K562 (cell line): ENCODE data around the gene FKBP7. TPM values are rescaled to one million over a fixed set of nuclear protein-coding genes. Genes with fewer than 3 reads are reported as not detected.
A peak's percentile ranks its signal among the peaks of the same experiment; 100 is the strongest.

Experiments
- ATAC-seq: fragments of 200-7000 bp; cut with Tn5 transposase; 3 replicates; pipeline ENCODE4 v1.9.1; 2020; ENCODE audit warnings: moderate library complexity
- BruUV-seq: library from RNA; stranded (reverse); fragments of 400-500 nt; replicated peaks from 2 replicates; lab custom pipeline; 2021; lab: Mats Ljungman, UMichigan
- CTCF ChIA-PET: fragments of 300-600 bp; formaldehyde crosslinking; extraction: SDS; loops from one replicate; lab custom pipeline; 2021; ENCODE audit warnings: low intra/inter-chr PET ratio; lab: Yijun Ruan, JAX
- POLR2A ChIA-PET: fragments of 300-600, 350-650 bp; sonication (Branson Sonifier 250); formaldehyde crosslinking; extraction: SDS; loops from one replicate; lab custom pipeline; 2021; ENCODE audit warnings: antibody characterized with exemption, inconsistent platforms; lab: Yijun Ruan, JAX
- DNase-seq, 4 experiments: peaks; one replicate each; pipeline versions ENCODE4 v3.0.0 to v3.0.0-alpha.2; 2011 to 2018; ENCODE audit warnings: low spot score in 3 of 4, mixed read lengths in 3 of 4; ENCODE audit errors: extremely low read depth in 1 of 4
- FAIRE-seq: peaks from 2 replicates; lab custom pipeline; 2011; peaks lifted over from hg19 to GRCh38; lab: Jason Lieb, UNC
- H2AFZ ChIP-seq: 2 replicates; pipeline ENCODE4 v1.6.0; 2011; ENCODE audit warnings: low read depth, low read length, control low read depth, inconsistent platforms
- H3K27ac ChIP-seq: fragments of 200-600 bp; 3 replicates; pipeline ENCODE4 v1.8.0; 2011; ENCODE audit warnings: low read depth, mild to moderate bottlenecking, control low read depth, inconsistent platforms, low read length, moderate library complexity, mixed read lengths; ENCODE audit errors: extremely low read depth
- H3K27me3 ChIP-seq, 2 experiments: fragments of 300-600 bp in 1 of 2; 2 replicates in 1 of 2; 3 replicates in 1 of 2; pipeline versions ENCODE4 v1.6.0 to v1.8.0; 2011; ENCODE audit warnings: inconsistent platforms in 2 of 2, low read length in 2 of 2, mild to moderate bottlenecking in 1 of 2, mixed read lengths in 1 of 2, moderate library complexity in 1 of 2; ENCODE audit not compliant: control insufficient read depth in 2 of 2, insufficient read depth in 2 of 2
- H3K36me3 ChIP-seq: fragments of 300-600 bp; 3 replicates; pipeline ENCODE4 v1.8.0; 2011; ENCODE audit warnings: mild to moderate bottlenecking, low read length, inconsistent platforms; ENCODE audit not compliant: control insufficient read depth, insufficient read depth
- H3K4me1 ChIP-seq, 2 experiments: fragments of 200-600 bp in 1 of 2; replicated peaks in 1 of 2; 2 replicates in 1 of 2; 3 replicates in 1 of 2; pipeline versions ENCODE4 v1.5.1 to v1.8.0; 2011; ENCODE audit warnings: inconsistent platforms in 2 of 2, low read length in 2 of 2, mild to moderate bottlenecking in 1 of 2, mixed read lengths in 1 of 2, moderate library complexity in 1 of 2; ENCODE audit not compliant: control insufficient read depth in 2 of 2, insufficient read depth in 2 of 2
- H3K4me2 ChIP-seq: 2 replicates; pipeline ENCODE4 v1.6.1; 2011; ENCODE audit warnings: low read length, control low read depth, inconsistent platforms, mixed read lengths; ENCODE audit not compliant: insufficient read depth
- H3K4me3 ChIP-seq: fragments of 200-600 bp; sonication (generic), shearing (Covaris generic); 2 replicates; pipeline ENCODE4 v1.5.1; 2016; ENCODE audit warnings: control low read depth, inconsistent platforms
- H3K79me2 ChIP-seq: fragments of 200-600 bp; 3 replicates; pipeline ENCODE4 v1.8.0; 2011; ENCODE audit warnings: low read length, inconsistent platforms; ENCODE audit not compliant: control insufficient read depth, insufficient read depth
- H3K9ac ChIP-seq, 2 experiments: 2 replicates each; pipeline versions ENCODE4 v1.6.0 to v1.6.1; 2011; ENCODE audit warnings: low read depth in 2 of 2, low read length in 2 of 2, control low read depth in 1 of 2, inconsistent platforms in 1 of 2, mild to moderate bottlenecking in 1 of 2, mixed read lengths in 1 of 2; ENCODE audit not compliant: insufficient read depth in 1 of 2
- H3K9me1 ChIP-seq: one replicate; pipeline ENCODE4 v1.6.0; 2011; ENCODE audit warnings: inconsistent platforms, mild to moderate bottlenecking, low read length, moderate library complexity; ENCODE audit not compliant: control insufficient read depth, insufficient read depth
- H3K9me3 ChIP-seq: replicated peaks from 2 replicates; pipeline ENCODE4 v1.5.1; 2011; ENCODE audit warnings: low read depth, low read length, inconsistent platforms; ENCODE audit not compliant: control insufficient read depth, insufficient read depth
- H4K20me1 ChIP-seq: replicated peaks from 2 replicates; pipeline ENCODE4 v1.6.1; 2011; ENCODE audit warnings: low read length, inconsistent platforms, mixed read lengths; ENCODE audit not compliant: control insufficient read depth, insufficient read depth
- FOSL1 ChIP-seq: fragments of 200-800 bp; sonication (Bioruptor generic); conservative IDR thresholded peaks from 2 replicates; pipeline ENCODE4 v1.6.1; 2016; ENCODE audit warnings: missing genetic modification characterization, missing compliant biosample characterization
- OTX1 ChIP-seq: fragments of 450-650 bp; formaldehyde crosslinking; IDR thresholded peaks from 2 replicates; pipeline ENCODE4 v1.4.0; 2022; ENCODE audit warnings: mild to moderate bottlenecking
- TRIM28 ChIP-seq: fragments of 450-650 bp; IDR thresholded peaks from 2 replicates; pipeline ENCODE4 v1.6.1; 2017
- ZFPM2 ChIP-seq: fragments of 250-450 bp; sonication (Bioruptor Pico); IDR thresholded peaks from 2 replicates; pipeline ENCODE4 v1.5.1; 2022; ENCODE audit warnings: mild to moderate bottlenecking
- WGBS: fragments of 100-300 bp; shearing (Covaris generic); methylation state at CpG from one replicate; pipeline ENCODE4 v1.1.6; 2016; ENCODE audit warnings: low coverage, mixed read lengths; ENCODE audit not compliant: insufficient coverage; ENCODE audit errors: missing lambda C conversion rate; 5-methylcytosine and 5-hydroxymethylcytosine counted together
- in situ Hi-C: fragments of 300-500 bp; cut with MboI; formaldehyde crosslinking; loops from 4 replicates; pipeline ENCODE4 v1.15.0; 2018; ENCODE audit warnings: inconsistent platforms, mixed read lengths
- intact Hi-C: fragments of 100-400 bp; cut with micrococcal nuclease; formaldehyde crosslinking; loops from 2 replicates; pipeline ENCODE4 v1.14.2; 2022
- polyA plus RNA-seq, 8 experiments: library from polyadenylated mRNA; depleted of rRNA in 4 of 8; stranded (reverse) in 5 of 8; unstranded in 3 of 8; fragments of >200 nt; fragmentation: Nextera tagmentation in 2 of 8; fragmentation: Illumina TruSeq in 1 of 8; extraction: Ambion mirVana in 2 of 8; extraction: Trizol in 1 of 8; gene quantifications; 2 replicates each; pipeline versions ENCODE4 v1.2.1 to v1.2.3, GENCODE V29; 2011 to 2014; ENCODE audit warnings: inconsistent platforms in 1 of 8, missing spikeins in 1 of 8
- total RNA-seq, 7 experiments: library from RNA; depleted of rRNA in 6 of 7; stranded (reverse); fragments of >200 nt in 6 of 7; fragmentation: Illumina TruSeq in 2 of 7; extraction: Trizol in 2 of 7; gene quantifications; 2 replicates each; pipeline versions ENCODE4 v1.2.1 to v1.2.3, GENCODE V29; 2011 to 2021; ENCODE audit warnings: low replicate concordance in 1 of 7
- TF ChIP-seq, protein P1 (sequence below): sonication (generic); IDR thresholded peaks from 2 replicates; pipeline ENCODE4 v1.6.1; 2016
- TF ChIP-seq, protein P2 (sequence below): fragments of 450-650 bp; formaldehyde crosslinking; IDR thresholded peaks from 2 replicates; pipeline ENCODE4 v1.4.0; 2020; ENCODE audit warnings: mild to moderate bottlenecking

FKBP7 gene
- total and polyA plus RNA-seq, 9 of the 15 experiments (the other 6 are each of a cell fraction or from before 2014, with no cell fraction given): 6.1 to 23.2 (median 19.0) TPM

DNA sequence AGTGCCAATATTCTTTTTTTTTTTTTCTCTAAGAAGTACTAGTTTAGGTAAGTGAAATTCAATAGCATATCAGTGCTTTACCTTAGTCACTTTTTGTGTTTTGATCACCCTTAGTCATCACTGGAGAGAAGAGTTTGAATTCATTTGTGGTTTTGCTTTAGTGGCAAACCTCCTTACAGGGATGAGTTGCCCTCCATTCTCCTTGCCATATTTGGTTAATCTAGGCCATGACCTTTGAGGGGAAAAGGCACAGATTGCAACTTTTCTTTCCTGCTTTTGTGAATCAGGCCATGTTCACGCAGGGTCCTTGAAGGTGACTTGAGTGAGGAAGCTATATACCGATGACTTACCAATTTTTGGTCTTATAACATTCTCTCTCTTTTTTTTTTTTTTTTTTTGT is 36.3 kb upstream of the FKBP7 start:
- no peaks in the 10 kb centered on the region for H4K20me1 ChIP-seq
- in situ Hi-C loops: no loop called here
- CTCF ChIA-PET: no interaction called here
- FAIRE-seq (no peak), ATAC-seq (no peak), DNase-seq (no peak)
- WGBS: 67% methylated on average over 2 of the region's 2 CpGs
- POLR2A ChIA-PET: interaction anchor here (0.6 to 1.7 kb wide), 2 partner anchors 9 to 66 kb away, joined by 3 to 5 read pairs; no protein-coding TSS in a partner anchor
- no peak overlapping the region for H2AFZ ChIP-seq
- no TSS peak for BruUV-seq
- H3K4me1 ChIP-seq: no peaks in the 10 kb centered on the region
- no peaks in the 10 kb centered on the region for H3K9me1 ChIP-seq
- no peak overlapping the region for H3K4me3 ChIP-seq
- no peak overlapping the region for H3K9ac ChIP-seq
- no peaks in the 10 kb centered on the region for H3K79me2 ChIP-seq
- H3K36me3 ChIP-seq: no peaks in the 10 kb centered on the region; the same call in 2 of the 3 replicates
- H3K4me2 ChIP-seq: no peak overlapping the region
- TF ChIP-seq, protein P1, sequence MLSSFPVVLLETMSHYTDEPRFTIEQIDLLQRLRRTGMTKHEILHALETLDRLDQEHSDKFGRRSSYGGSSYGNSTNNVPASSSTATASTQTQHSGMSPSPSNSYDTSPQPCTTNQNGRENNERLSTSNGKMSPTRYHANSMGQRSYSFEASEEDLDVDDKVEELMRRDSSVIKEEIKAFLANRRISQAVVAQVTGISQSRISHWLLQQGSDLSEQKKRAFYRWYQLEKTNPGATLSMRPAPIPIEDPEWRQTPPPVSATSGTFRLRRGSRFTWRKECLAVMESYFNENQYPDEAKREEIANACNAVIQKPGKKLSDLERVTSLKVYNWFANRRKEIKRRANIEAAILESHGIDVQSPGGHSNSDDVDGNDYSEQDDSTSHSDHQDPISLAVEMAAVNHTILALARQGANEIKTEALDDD: 0 out of 2 replicates have a peak, but pooled peaks have one; percentile 31
- TF ChIP-seq, protein P2, sequence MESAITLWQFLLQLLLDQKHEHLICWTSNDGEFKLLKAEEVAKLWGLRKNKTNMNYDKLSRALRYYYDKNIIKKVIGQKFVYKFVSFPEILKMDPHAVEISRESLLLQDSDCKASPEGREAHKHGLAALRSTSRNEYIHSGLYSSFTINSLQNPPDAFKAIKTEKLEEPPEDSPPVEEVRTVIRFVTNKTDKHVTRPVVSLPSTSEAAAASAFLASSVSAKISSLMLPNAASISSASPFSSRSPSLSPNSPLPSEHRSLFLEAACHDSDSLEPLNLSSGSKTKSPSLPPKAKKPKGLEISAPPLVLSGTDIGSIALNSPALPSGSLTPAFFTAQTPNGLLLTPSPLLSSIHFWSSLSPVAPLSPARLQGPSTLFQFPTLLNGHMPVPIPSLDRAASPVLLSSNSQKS (CRISPR knock-in tag): no peak
- TF ChIP-seq OTX1 (CRISPR knock-in tag) (no peak), FOSL1 (tag) (peak; percentile 36), ZFPM2 (CRISPR knock-in tag) (no peak), TRIM28 (no peak)
- no peaks in the 10 kb centered on the region for H3K27me3 ChIP-seq
- intact Hi-C loops: no loop called here
- H3K9me3 ChIP-seq: no peaks in the 10 kb centered on the region
- no peak overlapping the region for H3K27ac ChIP-seq
